SJSA1 (cell line): ENCODE data around the gene SH3GLB2. TPM values are rescaled to one million over a fixed set of nuclear protein-coding genes. Genes with fewer than 3 reads are reported as not detected.

Source experiments
- DNase-seq, 2 experiments: peaks; one replicate each; pipeline ENCODE4 v3.0.0-alpha.2; 2015 to 2020; ENCODE audit warnings: low spot score in 2 of 2, low read depth in 1 of 2
- H3K27ac ChIP-seq: fragments of 250-450 bp; sonication (Bioruptor Pico); 2 replicates; pipeline ENCODE4 v1.5.1; 2020; ENCODE audit warnings: mild to moderate bottlenecking, moderate library complexity
- H3K27me3 ChIP-seq: fragments of 250-450 bp; sonication (Bioruptor Pico); replicated peaks from 2 replicates; pipeline ENCODE4 v1.5.1; 2020; ENCODE audit warnings: mild to moderate bottlenecking, moderate library complexity
- H3K36me3 ChIP-seq: fragments of 250-450 bp; sonication (Bioruptor Pico); 2 replicates; pipeline ENCODE4 v1.5.1; 2020; ENCODE audit warnings: mild to moderate bottlenecking
- H3K4me1 ChIP-seq: fragments of 250-450 bp; sonication (Bioruptor Pico); replicated peaks from 2 replicates; pipeline ENCODE4 v1.6.1; 2021; ENCODE audit warnings: mild to moderate bottlenecking
- H3K4me3 ChIP-seq: fragments of 250-450 bp; sonication (Bioruptor Pico); 2 replicates; pipeline ENCODE4 v1.5.1; 2020; ENCODE audit warnings: mild to moderate bottlenecking
- H3K9me3 ChIP-seq: fragments of 250-450 bp; sonication (Bioruptor Pico); replicated peaks from 2 replicates; pipeline ENCODE4 v1.5.1; 2020; ENCODE audit warnings: mild to moderate bottlenecking
- total RNA-seq: library from RNA; depleted of rRNA; stranded (reverse); fragments of >200 nt; shearing (Covaris generic); gene quantifications from 2 replicates; pipeline ENCODE4 v1.2.3, GENCODE V29; 2014

SH3GLB2 gene
- total RNA-seq, 1 experiment from 2014 or later, result 39.9 TPM

DNA sequence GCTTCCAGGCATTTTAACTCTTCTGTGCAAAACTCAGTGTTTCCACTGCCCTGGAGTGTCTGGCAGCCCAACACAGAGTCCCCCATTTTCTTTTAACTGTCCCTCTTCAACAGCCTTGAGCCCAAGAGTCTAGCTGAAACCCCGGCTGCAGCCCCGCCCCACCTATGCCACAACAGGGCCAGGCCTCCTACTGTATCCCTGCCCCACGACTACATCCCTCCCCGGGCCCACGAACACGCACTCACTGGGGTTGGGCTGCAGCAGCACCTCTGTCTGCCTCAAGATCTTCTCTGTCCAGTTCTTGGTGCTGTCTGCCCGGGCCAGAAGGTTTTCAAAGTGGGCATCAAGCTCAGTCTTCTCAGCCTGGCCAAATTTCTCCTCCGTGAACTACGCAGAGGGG is 6.1 kb downstream of the SH3GLB2 start:
- Histone ChIP-seq H3K4me1 (peaks cover 5% of the 10 kb centered on the region), H3K27ac (no peak overlapping the region)
- DNase-seq, result no peak

DNA sequence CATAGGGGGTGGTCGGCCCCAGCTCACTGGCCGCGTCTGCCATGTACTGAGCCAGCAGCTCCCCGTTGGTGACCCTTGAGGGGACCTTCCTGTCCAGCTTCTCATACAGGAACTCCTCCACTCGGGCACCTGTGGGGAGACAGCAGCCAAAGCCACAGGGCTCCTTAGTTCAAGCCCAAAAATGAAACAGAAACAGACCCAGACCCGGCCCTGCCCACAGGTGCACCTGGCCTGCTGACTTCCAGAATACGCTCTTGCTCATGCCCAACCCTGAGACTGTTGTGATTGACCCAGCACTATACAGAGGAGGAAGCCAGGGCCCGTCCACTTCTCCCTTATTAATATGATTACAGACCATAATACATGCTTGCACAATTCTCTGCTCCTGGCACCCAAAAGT is 7.0 kb downstream of the SH3GLB2 start:
- no peak for DNase-seq
- no peak overlapping the region for H3K4me3 ChIP-seq
- H3K36me3 ChIP-seq, result peaks cover 2% of the 10 kb centered on the region; the same call in 1 of the 2 replicates
- H3K27ac ChIP-seq, result no peak overlapping the region
- no peaks in the 10 kb centered on the region for H3K27me3 ChIP-seq
- no peaks in the 10 kb centered on the region for H3K9me3 ChIP-seq
- H3K4me1 ChIP-seq, result peaks cover 5% of the 10 kb centered on the region

More for the DNA sequence above, 6.1 kb downstream of the SH3GLB2 start:
- H3K9me3 ChIP-seq, result no peaks in the 10 kb centered on the region
- H3K36me3 ChIP-seq, result peaks cover 2% of the 10 kb centered on the region; the same call in 1 of the 2 replicates
- no peak overlapping the region for H3K4me3 ChIP-seq
- H3K27me3 ChIP-seq, result no peaks in the 10 kb centered on the region

DNA sequence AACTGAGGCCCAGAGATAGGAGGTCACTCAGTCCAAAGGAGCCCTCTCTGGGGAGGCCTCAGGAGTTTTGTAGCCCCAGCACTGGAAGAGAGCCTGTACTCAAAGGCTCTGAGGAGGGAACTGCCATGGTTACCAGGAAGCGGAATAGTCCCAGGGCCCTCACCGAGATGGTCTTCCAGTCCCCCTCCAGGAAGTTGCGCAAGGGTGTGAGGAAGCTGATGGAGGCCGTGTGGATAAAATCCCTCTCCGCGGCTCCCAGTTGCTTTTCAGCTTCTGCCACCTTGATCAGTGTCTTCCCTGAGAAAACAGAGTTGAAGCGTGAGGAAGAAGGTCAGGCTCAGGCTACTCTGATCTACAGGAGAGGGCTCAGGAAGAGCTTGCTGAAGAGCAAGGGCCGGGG is 13.5 kb downstream of the SH3GLB2 start:
- no peak overlapping the region for H3K27ac ChIP-seq
- H3K4me1 ChIP-seq, result no peaks in the 10 kb centered on the region
- H3K36me3 ChIP-seq, result peaks cover 12% of the 10 kb centered on the region
- no peaks in the 10 kb centered on the region for H3K27me3 ChIP-seq
- DNase-seq, result no peak
- H3K4me3 ChIP-seq, result no peak overlapping the region
- no peaks in the 10 kb centered on the region; the same call in 1 of the 2 replicates for H3K9me3 ChIP-seq

DNA sequence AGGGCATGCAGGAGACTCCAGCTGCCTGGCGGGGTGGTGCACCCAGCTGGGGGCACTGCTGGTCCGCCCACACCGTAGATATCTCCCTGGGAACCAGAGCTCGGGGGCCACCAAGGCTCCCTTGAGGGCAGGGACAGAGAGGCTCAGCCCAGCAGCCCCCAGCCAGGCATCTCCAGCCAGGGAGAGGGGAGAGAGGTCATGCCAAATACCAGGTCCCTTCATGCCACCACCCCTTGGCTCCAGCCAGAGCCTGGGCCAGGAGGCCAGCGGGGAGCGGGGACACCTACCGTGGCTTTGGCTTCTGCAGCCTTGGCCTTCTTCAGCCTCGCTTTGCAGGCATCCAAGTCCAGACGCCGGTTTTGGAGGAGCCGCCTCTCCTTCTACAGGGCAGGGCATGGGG is 14.0 kb downstream of the SH3GLB2 start:
- Histone ChIP-seq H3K27ac (no peak overlapping the region), H3K9me3 (no peaks in the 10 kb centered on the region; the same call in 1 of the 2 replicates), H3K36me3 (peaks cover 11% of the 10 kb centered on the region), H3K4me3 (no peak overlapping the region), H3K4me1 (no peaks in the 10 kb centered on the region), H3K27me3 (no peaks in the 10 kb centered on the region)
- DNase-seq, result no peak

DNA sequence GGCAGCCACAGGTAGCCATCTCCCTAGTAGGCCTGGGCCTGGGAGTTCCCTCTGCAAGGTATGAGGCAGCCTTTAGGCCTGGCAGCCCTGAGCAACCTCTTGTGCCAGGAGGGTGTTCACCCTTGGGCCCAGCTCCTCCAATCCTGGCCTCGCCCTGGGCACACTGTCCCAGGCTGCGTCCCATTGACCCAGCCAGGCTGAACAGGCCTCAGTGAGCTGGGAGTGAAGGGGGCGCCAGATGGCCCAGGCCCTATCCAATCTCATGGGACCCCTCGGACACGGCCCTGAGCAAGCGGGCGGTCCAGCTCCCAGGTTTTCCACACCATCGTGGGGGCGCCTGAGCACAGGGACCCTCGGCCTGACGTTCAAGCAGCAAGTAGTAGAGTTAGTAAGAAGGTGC is 14.5 kb downstream of the SH3GLB2 start:
- no peak for DNase-seq
- Histone ChIP-seq H3K4me1 (no peaks in the 10 kb centered on the region), H3K9me3 (no peaks in the 10 kb centered on the region; the same call in 1 of the 2 replicates), H3K36me3 (peaks cover 14% of the 10 kb centered on the region), H3K27ac (no peak overlapping the region), H3K4me3 (no peak overlapping the region), H3K27me3 (no peaks in the 10 kb centered on the region)

DNA sequence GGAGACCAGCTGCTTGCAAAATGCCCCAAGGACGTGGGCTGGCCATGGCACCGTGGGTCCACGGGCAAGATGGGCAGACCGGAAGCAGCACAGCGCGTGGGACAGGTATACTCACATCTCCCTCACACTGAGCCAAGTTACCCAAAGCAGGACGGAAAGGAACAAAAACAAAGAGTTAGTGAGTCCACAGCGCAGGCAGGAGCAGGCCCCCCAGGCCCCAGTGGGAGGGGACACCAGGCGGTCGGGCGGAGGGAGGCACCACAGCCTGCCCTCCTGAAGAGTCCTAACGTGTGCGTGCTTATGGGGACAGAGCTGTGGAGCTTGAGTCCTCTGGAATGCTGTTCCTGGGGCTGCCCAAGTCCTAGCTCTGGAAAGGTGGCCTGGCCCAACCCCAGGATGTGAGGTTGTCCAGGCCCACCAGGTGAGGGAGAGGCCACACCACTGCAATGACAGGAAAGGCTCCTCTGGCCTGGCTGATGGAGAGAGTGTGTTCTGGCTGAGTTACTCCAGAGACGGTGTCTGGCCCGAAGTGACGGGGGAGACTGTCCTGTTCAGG is 15.2 kb downstream of the SH3GLB2 start:
- Histone ChIP-seq H3K4me1 (no peaks in the 10 kb centered on the region), H3K4me3 (no peak overlapping the region), H3K27ac (no peak overlapping the region), H3K27me3 (no peaks in the 10 kb centered on the region), H3K36me3 (peaks cover 21% of the 10 kb centered on the region), H3K9me3 (no peaks in the 10 kb centered on the region; the same call in 1 of the 2 replicates)
- no peak for DNase-seq

DNA sequence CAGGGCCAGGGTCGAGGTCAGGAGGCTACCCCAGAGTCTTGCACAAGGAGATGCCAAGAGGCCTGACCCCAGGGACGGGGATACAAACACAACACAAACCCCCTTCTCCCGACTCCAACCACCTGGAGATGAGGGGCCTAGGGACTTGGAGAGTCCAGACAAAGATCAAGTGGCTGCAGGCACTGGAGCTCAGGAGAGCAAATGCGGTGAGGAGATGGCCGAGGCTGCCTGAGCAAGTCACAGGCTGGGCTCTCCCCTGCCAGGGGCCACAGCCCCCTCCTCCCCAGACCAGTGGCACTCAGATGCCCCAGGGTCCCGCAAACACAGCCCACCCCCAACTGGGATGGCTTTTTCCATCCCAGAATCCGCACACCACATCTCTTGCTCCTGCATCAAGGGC is 15.8 kb downstream of the SH3GLB2 start:
- Histone ChIP-seq H3K27me3 (no peaks in the 10 kb centered on the region), H3K9me3 (no peaks in the 10 kb centered on the region; the same call in 1 of the 2 replicates), H3K36me3 (peaks cover 27% of the 10 kb centered on the region), H3K27ac (no peak overlapping the region), H3K4me3 (no peak overlapping the region), H3K4me1 (no peaks in the 10 kb centered on the region)
- no peak for DNase-seq

DNA sequence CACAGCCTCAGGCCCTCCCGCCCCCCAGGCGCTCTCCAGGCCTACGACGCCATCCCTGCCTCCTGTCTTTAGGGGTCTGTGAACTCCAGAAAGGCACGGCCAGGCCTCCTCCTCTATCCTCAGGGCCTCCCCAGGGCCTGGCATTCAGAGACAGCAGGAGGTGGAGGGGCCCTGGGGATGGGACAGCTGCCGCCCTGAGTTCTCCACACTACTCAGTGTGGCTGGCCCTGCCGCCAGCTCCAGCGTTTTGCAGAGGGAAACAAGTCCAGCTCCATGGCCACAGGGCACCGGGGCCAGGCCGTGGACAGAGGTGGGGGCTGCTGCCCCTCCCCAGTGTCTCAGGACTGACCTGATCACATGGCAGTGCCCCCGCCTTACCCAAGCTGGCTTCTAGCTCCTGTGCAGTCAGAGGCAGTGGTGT is 16.4 kb downstream of the SH3GLB2 start:
- Histone ChIP-seq H3K9me3 (no peaks in the 10 kb centered on the region; the same call in 1 of the 2 replicates), H3K27ac (no peak overlapping the region), H3K36me3 (peaks cover 32% of the 10 kb centered on the region), H3K4me1 (no peaks in the 10 kb centered on the region), H3K27me3 (no peaks in the 10 kb centered on the region), H3K4me3 (no peak overlapping the region)
- no peak for DNase-seq

DNA sequence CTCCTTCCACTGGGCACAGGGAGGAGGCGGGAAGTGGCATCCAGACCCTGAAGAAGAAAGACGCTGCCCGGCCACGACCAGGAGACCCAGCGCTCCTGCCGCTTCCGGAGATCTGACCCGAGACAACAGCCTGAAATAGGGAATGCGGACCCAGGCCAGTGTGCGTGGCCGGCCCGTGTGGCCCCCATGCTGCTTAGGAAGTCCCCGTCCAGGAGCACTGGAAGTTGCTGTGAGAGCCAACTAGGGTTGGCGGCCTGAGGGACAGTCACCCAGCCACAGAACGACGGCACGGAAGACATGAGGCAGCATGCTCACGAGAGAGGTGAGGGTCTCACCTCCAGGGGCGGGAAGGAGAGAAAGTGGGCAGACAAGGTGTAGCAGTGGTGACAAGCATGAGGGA is 17.0 kb downstream of the SH3GLB2 start:
- Histone ChIP-seq H3K4me1 (no peaks in the 10 kb centered on the region), H3K36me3 (peaks cover 38% of the 10 kb centered on the region), H3K9me3 (no peaks in the 10 kb centered on the region; the same call in 1 of the 2 replicates), H3K27ac (no peak overlapping the region), H3K27me3 (no peaks in the 10 kb centered on the region), H3K4me3 (no peak overlapping the region)
- no peak for DNase-seq

DNA sequence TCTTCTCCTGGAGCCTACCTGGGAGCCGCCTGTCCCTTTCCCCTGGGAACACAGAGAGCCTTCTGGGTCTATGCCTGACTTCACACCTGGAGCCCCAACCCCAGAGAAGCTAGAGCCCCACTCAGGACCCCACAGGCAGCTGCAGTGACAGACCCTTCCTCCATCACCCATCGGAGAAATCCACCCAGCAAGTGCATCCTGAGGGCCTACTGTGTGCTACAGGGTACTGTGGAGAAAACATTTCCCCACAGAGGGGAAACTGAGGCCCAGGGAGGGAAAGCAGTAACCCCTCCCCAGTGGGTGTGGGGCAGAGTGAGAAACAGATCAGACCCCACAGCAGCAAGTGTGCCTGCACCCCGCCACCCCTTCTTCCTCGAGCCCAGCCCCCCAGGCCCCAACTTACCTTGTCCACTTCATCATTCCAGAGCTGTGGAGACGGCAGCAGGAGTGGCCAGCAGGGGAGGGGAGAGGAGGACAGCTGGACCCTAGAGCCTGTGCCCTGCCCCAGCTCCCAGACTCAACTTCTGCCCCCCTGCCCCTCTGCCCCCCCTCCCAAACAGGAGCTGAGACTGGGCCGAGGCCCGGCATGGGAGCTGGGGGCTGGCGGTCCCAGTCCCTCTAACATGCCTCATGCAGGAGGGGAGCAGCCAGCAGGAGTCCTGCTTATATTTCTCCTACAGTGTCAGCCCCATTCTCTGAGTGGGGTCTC is 17.7 kb downstream of the SH3GLB2 start:
- no peak overlapping the region for H3K27ac ChIP-seq
- H3K27me3 ChIP-seq, result no peaks in the 10 kb centered on the region
- H3K4me1 ChIP-seq, result no peaks in the 10 kb centered on the region
- no peak overlapping the region for H3K4me3 ChIP-seq
- H3K36me3 ChIP-seq, result peaks cover 45% of the 10 kb centered on the region
- DNase-seq, result no peak
- no peaks in the 10 kb centered on the region; the same call in 1 of the 2 replicates for H3K9me3 ChIP-seq

DNA sequence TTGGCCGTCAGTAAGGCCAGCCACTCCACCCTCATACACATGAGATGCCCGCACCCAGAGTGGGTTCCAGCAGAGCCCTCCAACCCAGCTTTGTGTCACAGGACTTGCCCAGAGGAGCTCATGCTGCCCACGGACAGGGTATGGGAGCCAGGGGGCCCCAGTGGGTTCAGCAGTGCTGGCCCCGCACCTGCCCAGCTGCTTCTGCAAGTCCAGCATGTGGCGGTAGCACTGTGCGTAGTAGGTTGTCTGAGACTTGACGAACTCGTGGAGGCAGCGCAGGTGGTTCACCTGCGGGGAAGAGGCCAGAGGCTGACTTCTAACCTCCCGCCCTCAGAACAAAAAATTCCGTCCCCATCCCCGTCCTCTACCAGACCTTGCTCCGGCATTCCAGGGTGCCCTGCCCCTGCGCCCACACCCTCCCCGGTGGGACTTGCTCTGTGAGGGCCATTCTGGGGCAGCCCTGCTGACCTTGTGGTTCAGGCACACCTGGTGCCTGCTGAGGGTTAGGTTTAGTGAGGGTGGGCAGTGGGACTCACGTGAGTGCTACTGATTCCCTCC is 18.5 kb downstream of the SH3GLB2 start:
- Histone ChIP-seq H3K4me1 (no peaks in the 10 kb centered on the region), H3K4me3 (no peak overlapping the region), H3K9me3 (no peaks in the 10 kb centered on the region), H3K27me3 (no peaks in the 10 kb centered on the region), H3K36me3 (peaks cover 53% of the 10 kb centered on the region), H3K27ac (no peak overlapping the region)
- no peak for DNase-seq

DNA sequence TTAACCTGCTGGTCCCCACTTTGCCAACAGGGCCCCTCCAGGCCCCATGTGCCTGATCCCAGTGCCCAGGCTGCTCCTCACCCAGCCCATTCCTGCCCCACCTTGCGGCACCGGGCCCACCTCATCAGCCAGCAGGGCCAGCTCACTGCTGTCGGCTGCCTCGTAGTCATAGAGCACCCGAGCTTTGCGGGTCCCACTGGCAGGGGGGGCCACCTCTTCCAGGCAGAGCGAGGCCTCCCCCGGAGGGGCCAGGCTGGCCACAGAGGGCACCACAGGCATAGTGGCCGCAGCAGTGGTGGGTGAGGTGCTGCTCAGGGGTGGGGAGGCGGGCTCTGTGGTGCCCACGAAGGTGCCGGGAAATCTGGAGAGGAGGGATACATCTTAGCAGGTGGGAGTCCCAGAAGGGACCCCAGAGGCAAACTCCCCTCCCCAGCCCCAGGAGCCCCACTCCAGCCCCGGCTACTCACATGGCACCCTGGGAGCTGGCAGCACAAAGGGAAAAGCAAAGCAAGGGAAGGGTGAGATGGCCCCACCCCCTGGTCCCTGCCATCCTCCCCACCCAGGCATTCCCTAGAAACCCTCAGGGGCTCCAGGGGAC is 19.0 kb downstream of the SH3GLB2 start:
- H3K4me1 ChIP-seq, result no peaks in the 10 kb centered on the region
- no peaks in the 10 kb centered on the region for H3K27me3 ChIP-seq
- H3K9me3 ChIP-seq, result no peaks in the 10 kb centered on the region
- H3K27ac ChIP-seq, result no peak overlapping the region
- no peak for DNase-seq
- H3K36me3 ChIP-seq, result peaks cover 54% of the 10 kb centered on the region
- no peak overlapping the region for H3K4me3 ChIP-seq

DNA sequence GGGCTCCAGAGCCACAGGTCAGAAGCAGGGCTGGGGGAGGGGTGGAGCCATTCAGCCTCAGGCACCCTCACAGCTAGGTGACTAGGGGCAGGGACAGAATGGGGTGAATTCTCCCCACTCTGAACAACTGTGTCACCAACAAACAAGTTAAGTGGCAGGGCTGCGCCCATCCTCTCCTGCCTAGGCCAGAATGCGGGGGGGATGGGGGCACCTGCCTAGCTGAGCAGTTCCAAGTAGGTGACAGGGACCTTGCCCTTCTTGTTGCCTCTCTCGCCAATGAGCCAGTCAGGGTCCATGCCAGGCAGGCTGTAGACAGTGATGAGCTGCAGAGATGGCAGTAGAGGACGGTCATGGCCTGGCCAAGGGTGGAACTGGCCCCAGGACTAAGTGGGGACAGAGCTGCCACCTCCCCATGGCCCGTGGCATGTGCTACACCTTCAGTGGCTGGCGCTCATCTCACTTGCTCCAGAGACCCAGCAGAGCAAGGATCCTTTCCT is 19.6 kb downstream of the SH3GLB2 start:
- H3K27ac ChIP-seq, result no peak overlapping the region
- no peaks in the 10 kb centered on the region for H3K9me3 ChIP-seq
- H3K27me3 ChIP-seq, result no peaks in the 10 kb centered on the region
- H3K36me3 ChIP-seq, result peaks cover 53% of the 10 kb centered on the region
- no peaks in the 10 kb centered on the region for H3K4me1 ChIP-seq
- no peak overlapping the region for H3K4me3 ChIP-seq
- no peak for DNase-seq
